Measurements from ENCODE around the gene MARK3.

Gene MARK3

DNA sequence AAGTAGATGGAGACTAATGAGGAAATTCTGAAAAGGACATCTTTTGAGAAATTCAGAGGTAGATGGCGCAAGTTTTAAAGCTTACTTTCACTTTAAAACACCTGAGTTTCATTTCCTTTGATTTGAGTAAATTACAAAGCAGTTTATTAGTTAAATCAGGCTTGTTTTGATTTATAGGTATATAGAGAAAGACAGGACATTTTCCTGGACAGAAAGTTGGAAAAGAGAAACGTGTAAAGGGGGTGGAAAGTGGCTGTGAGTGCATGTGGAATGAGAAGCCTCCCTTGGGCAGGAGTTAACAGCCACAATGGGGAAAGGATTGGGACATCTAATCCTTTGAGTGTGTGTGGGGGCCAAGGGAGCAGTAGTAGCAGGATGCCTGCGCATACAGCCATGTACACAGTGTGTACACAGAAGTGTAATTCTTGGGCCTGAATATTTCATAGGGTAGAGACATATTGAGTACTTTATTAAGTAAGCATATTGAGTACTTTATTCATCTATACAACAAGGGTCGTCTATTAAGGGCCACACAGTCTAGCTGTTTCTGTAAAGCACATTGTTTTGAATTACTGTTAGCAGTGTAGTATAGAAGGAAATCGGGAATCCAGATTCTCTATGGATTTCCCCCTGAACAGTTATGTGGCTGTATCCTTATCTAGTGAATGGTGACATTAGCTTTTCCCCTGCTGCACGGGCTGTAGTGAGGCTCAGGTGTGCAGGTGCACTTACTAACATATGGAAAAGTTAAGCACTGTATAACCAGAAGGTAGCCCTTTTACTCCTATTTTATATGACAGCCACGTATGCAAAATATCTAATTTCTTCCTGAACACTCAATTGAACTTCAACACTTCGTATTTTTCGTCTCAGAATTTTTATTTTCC lies 19.1 kb downstream of the MARK3 start:
- ChIA-PET POLR2A (interaction anchor here (0.6 kb wide), 1 partner anchor 16 kb away, joined by 3 read pairs; no protein-coding TSS in a partner anchor), CTCF (no interaction called here)
- TF ChIP-seq ARNT (IDR thresholded peaks at IDR 0.05) (no peak), ELF4 (IDR thresholded peaks at IDR 0.05) (no peak), SUZ12 (IDR thresholded peaks at IDR 0.05) (no peak), BHLHE40 (IDR thresholded peaks at IDR 0.05; ENCODE audit: borderline replicate concordance) (no peak), LEF1 (IDR thresholded peaks at IDR 0.05; ENCODE audit: borderline replicate concordance) (no peak), CTBP1 (IDR thresholded peaks at IDR 0.05; ENCODE audit: borderline replicate concordance) (no peak), NFRKB (IDR thresholded peaks at IDR 0.05) (no peak), FOXM1 (IDR thresholded peaks at IDR 0.05; ENCODE audit: borderline replicate concordance) (no peak), L3MBTL2 (conservative IDR thresholded peaks at IDR 0.05) (no peak), SP1 (IDR thresholded peaks at IDR 0.05) (no peak), FOXA1 (IDR thresholded peaks at IDR 0.05) (no peak), ZNF384 (IDR thresholded peaks at IDR 0.05) (no peak), HDGF (IDR thresholded peaks at IDR 0.05; ENCODE audit: borderline replicate concordance) (no peak), FOXK2 (IDR thresholded peaks at IDR 0.05) (no peak), TARDBP (IDR thresholded peaks at IDR 0.05) (no peak)
- TF ChIP-seq, protein P1, sequence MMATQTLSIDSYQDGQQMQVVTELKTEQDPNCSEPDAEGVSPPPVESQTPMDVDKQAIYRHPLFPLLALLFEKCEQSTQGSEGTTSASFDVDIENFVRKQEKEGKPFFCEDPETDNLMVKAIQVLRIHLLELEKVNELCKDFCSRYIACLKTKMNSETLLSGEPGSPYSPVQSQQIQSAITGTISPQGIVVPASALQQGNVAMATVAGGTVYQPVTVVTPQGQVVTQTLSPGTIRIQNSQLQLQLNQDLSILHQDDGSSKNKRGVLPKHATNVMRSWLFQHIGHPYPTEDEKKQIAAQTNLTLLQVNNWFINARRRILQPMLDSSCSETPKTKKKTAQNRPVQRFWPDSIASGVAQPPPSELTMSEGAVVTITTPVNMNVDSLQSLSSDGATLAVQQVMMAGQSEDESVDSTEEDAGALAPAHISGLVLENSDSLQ (IDR thresholded peaks at IDR 0.05): no peak
- DNase-seq (ENCODE audit: extremely low spot score): no peak

DNA sequence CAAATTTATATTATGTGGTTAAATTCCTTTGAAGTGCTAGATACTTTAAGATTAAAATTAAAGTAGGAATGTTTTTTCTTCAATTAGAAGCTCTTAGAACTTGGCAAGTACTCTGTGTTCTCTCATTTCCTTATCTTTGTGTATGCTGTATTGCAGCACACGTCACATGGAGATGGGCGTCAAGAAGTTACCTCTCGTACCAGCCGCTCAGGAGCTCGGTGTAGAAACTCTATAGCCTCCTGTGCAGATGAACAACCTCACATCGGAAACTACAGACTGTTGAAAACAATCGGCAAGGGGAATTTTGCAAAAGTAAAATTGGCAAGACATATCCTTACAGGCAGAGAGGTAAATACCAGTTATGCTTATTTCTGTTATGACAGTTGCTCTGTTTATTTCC lies 19.7 kb downstream of the MARK3 start:
- DNase-seq (ENCODE audit: extremely low spot score): no peak
- ChIA-PET POLR2A (interaction anchor here (0.6 kb wide), 1 partner anchor 15 kb away, joined by 3 read pairs; no protein-coding TSS in a partner anchor), CTCF (no interaction called here)
- no peak for TF ChIP-seq FOXM1 (IDR thresholded peaks at IDR 0.05; ENCODE audit: borderline replicate concordance)
- TF ChIP-seq FOXK2 (IDR thresholded peaks at IDR 0.05): no peak
- TF ChIP-seq ELF4 (IDR thresholded peaks at IDR 0.05): no peak
- TF ChIP-seq TARDBP (IDR thresholded peaks at IDR 0.05): no peak
- no peak for TF ChIP-seq ARNT (IDR thresholded peaks at IDR 0.05)
- TF ChIP-seq ZNF384 (IDR thresholded peaks at IDR 0.05): no peak
- no peak for TF ChIP-seq L3MBTL2 (conservative IDR thresholded peaks at IDR 0.05)
- no peak for TF ChIP-seq FOXA1 (IDR thresholded peaks at IDR 0.05)
- TF ChIP-seq BHLHE40 (IDR thresholded peaks at IDR 0.05; ENCODE audit: borderline replicate concordance): no peak
- no peak for TF ChIP-seq LEF1 (IDR thresholded peaks at IDR 0.05; ENCODE audit: borderline replicate concordance)
- TF ChIP-seq HDGF (IDR thresholded peaks at IDR 0.05; ENCODE audit: borderline replicate concordance): no peak
- TF ChIP-seq SUZ12 (IDR thresholded peaks at IDR 0.05): no peak
- TF ChIP-seq, protein P1 (IDR thresholded peaks at IDR 0.05): no peak
- TF ChIP-seq SP1 (IDR thresholded peaks at IDR 0.05): no peak
- no peak for TF ChIP-seq NFRKB (IDR thresholded peaks at IDR 0.05)
- no peak for TF ChIP-seq CTBP1 (IDR thresholded peaks at IDR 0.05; ENCODE audit: borderline replicate concordance)

DNA sequence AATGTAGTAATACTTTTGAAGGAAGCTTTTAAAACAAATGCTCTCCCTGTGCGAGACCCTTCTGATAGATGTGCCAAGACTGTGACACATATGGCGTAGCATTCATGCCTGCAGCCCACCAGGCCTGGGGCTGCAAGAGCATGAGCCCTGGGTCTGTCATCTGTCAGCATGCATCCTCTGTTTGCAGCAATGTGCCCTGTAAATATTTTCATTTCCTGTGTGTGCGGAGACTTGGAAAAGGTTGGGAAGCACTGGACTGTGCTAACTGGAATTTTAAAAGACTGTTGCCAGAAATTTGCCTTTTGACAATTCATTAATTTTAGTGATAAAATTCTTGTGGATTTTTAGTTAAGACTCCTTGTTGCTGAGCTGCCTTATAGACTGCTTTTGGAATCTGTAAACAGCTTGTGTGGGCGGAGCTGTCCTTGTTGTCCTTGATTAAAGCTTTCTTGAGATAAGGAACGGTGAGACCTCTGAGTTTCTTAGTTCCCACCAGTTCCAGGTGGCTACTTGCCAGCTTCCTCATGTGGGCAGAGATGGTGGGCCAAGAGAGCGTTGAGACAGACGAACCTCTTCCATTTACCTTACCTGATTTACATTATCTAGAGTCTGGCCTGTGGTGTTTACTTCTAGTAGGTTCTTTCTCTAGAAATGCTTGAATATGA lies 23.4 kb downstream of the MARK3 start:
- ChIA-PET POLR2A (no interaction called here), CTCF (interaction anchor here (0.6 kb wide), 1 partner anchor 12 kb away, joined by 3 read pairs; no protein-coding TSS in a partner anchor)
- no peak for DNase-seq (ENCODE audit: extremely low spot score)
- no peak for TF ChIP-seq ZNF384 (IDR thresholded peaks at IDR 0.05)

DNA sequence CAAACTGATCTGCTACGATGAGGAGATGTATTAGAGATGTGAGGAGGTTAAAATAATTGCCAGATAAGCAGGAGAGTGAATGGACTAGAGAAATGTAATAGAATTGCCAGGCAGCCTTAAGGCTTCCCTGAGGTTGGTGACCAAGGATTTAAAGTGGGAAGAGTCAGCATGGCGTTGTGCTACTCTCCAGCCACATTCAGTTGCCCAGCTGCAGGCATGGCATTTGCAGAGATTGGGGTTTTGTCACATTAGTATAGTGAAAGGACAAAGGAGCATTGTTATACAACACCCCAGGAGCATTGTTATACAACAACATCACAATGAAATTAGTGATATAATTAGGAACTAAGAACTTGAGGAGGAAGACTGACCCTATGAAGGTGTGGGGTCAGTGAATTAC lies 31.7 kb downstream of the MARK3 start:
- TF ChIP-seq, protein P1 (IDR thresholded peaks at IDR 0.05): no peak
- TF ChIP-seq SUZ12 (IDR thresholded peaks at IDR 0.05): no peak
- TF ChIP-seq FOXM1 (IDR thresholded peaks at IDR 0.05; ENCODE audit: borderline replicate concordance): no peak
- no peak for TF ChIP-seq ARNT (IDR thresholded peaks at IDR 0.05)
- TF ChIP-seq NFRKB (IDR thresholded peaks at IDR 0.05): no peak
- no peak for TF ChIP-seq TARDBP (IDR thresholded peaks at IDR 0.05)
- no peak for TF ChIP-seq LEF1 (IDR thresholded peaks at IDR 0.05; ENCODE audit: borderline replicate concordance)
- TF ChIP-seq FOXA1 (IDR thresholded peaks at IDR 0.05): no peak
- TF ChIP-seq CTBP1 (IDR thresholded peaks at IDR 0.05; ENCODE audit: borderline replicate concordance): no peak
- TF ChIP-seq L3MBTL2 (conservative IDR thresholded peaks at IDR 0.05): no peak
- no peak for TF ChIP-seq HDGF (IDR thresholded peaks at IDR 0.05; ENCODE audit: borderline replicate concordance)
- TF ChIP-seq FOXK2 (IDR thresholded peaks at IDR 0.05): no peak
- no peak for TF ChIP-seq BHLHE40 (IDR thresholded peaks at IDR 0.05; ENCODE audit: borderline replicate concordance)
- no peak for TF ChIP-seq ELF4 (IDR thresholded peaks at IDR 0.05)
- no peak for TF ChIP-seq SP1 (IDR thresholded peaks at IDR 0.05)
- no peak for TF ChIP-seq ZNF384 (IDR thresholded peaks at IDR 0.05)
- no peak for DNase-seq (ENCODE audit: extremely low spot score)
- CTCF ChIA-PET: interaction anchor here (0.6 to 1.1 kb wide), 2 partner anchors 19 to 24 kb away, joined by 3 to 4 read pairs; no protein-coding TSS in a partner anchor
- POLR2A ChIA-PET: no interaction called here

DNA sequence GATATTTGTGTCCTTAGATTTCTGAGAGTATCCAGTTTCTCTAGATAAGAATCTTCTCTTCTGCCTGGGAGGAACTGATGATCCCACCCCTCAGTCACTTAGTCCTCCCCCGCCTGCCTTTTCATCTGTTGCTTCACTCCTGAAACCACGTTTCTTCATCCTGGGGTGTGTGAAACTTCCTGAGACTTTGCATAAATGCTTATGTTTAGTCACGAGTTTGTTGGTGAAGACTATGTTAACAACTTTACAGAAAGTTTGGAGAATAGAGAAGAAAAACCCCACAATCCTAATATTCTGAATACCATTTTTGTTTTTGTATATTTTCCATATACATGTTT lies 33.2 kb downstream of the MARK3 start:
- TF ChIP-seq FOXM1 (IDR thresholded peaks at IDR 0.05; ENCODE audit: borderline replicate concordance) (no peak), SP1 (IDR thresholded peaks at IDR 0.05) (no peak), NFRKB (IDR thresholded peaks at IDR 0.05) (no peak), BHLHE40 (IDR thresholded peaks at IDR 0.05; ENCODE audit: borderline replicate concordance) (no peak), SUZ12 (IDR thresholded peaks at IDR 0.05) (no peak), FOXK2 (IDR thresholded peaks at IDR 0.05) (no peak), ELF4 (IDR thresholded peaks at IDR 0.05) (no peak), CTBP1 (IDR thresholded peaks at IDR 0.05; ENCODE audit: borderline replicate concordance) (no peak), L3MBTL2 (conservative IDR thresholded peaks at IDR 0.05) (no peak), TARDBP (IDR thresholded peaks at IDR 0.05) (no peak), ZNF384 (IDR thresholded peaks at IDR 0.05) (no peak), LEF1 (IDR thresholded peaks at IDR 0.05; ENCODE audit: borderline replicate concordance) (no peak), FOXA1 (IDR thresholded peaks at IDR 0.05) (no peak), ARNT (IDR thresholded peaks at IDR 0.05) (no peak), HDGF (IDR thresholded peaks at IDR 0.05; ENCODE audit: borderline replicate concordance) (no peak)
- TF ChIP-seq, protein P1 (IDR thresholded peaks at IDR 0.05): no peak
- CTCF ChIA-PET: interaction anchor here (1.1 to 1.4 kb wide), 2 partner anchors 25 to 28 kb away, joined by 3 to 9 read pairs; no protein-coding TSS in a partner anchor
- DNase-seq (ENCODE audit: extremely low spot score): no peak
- POLR2A ChIA-PET: no interaction called here

All from HEK293T (cell line).